Vagina (tissue), 2 donors: ENCODE data around the gene GTPBP6. TPM values are rescaled to one million over a fixed set of nuclear protein-coding genes. Genes with fewer than 3 reads are reported as not detected.

Source experiments
- DNase-seq, 2 donors: peaks; one replicate each; pipeline ENCODE4 v3.0.0-alpha.2; 2017; ENCODE audit errors: extremely low spot score in 2 of 2
- H3K27ac ChIP-seq: fragments of 200-600 bp; sonication (generic); one replicate; pipeline ENCODE4 v1.5.1; 2019
- H3K27me3 ChIP-seq: fragments of 200-600 bp; sonication (generic); one replicate; pipeline ENCODE4 v1.5.1; 2019
- H3K36me3 ChIP-seq, 2 donors: fragments of 200-600 bp; sonication (generic); one replicate each; pipeline ENCODE4 v1.5.1; 2017 to 2019
- H3K4me1 ChIP-seq: fragments of 200-600 bp; sonication (generic); one replicate; pipeline ENCODE4 v1.5.1; 2019
- H3K4me3 ChIP-seq, 2 donors: fragments of 200-600 bp; sonication (generic); 1 replicate in 1 of 2; 2 replicates in 1 of 2; pipeline ENCODE4 v1.5.1; 2016 to 2019
- H3K9me3 ChIP-seq: fragments of 200-600 bp; sonication (generic); one replicate; pipeline ENCODE4 v1.5.1; 2019
- CTCF ChIP-seq, 3 experiments: fragments of 450-650 bp in 2 of 3; fragments of 200-600 bp in 1 of 3; sonication (generic) in 1 of 3; IDR thresholded peaks; one replicate each; pipeline ENCODE4 v1.5.1; 2017 to 2019; ENCODE audit warnings: antibody characterized with exemption in 3 of 3, mild to moderate bottlenecking in 2 of 3, moderate library complexity in 2 of 3
- POLR2A ChIP-seq, 2 donors: fragments of 450-650 bp; IDR thresholded peaks; one replicate each; pipeline ENCODE4 v1.6.1; 2017; ENCODE audit warnings: antibody characterized with exemption in 2 of 2, mild to moderate bottlenecking in 2 of 2, moderate library complexity in 2 of 2
- POLR2AphosphoS5 ChIP-seq, 2 donors: sonication (generic); formaldehyde crosslinking; IDR thresholded peaks; one replicate each; pipeline ENCODE4 v1.9.0; 2017; ENCODE audit warnings: antibody characterized with exemption in 2 of 2, mild to moderate bottlenecking in 2 of 2, low read depth in 1 of 2; ENCODE audit not compliant: insufficient read depth in 1 of 2
- intact Hi-C: fragments of 100-400 bp; cut with DNase I; formaldehyde crosslinking; loops from one replicate; pipeline ENCODE4 v1.15.1; 2023
- total RNA-seq: library from RNA; depleted of rRNA; stranded (reverse); fragments of >200 nt; gene quantifications from one replicate; pipeline ENCODE4 v1.2.3, GENCODE V29; 2016

The GTPBP6 gene
- total RNA-seq, 1 donor from 2014 or later, result 30.9 TPM

- Histone ChIP-seq H3K27ac (no peak overlapping the region), H3K36me3 (peaks cover 0 to 17% of the 10 kb centered on the region in 2 donors), H3K4me1 (no peaks in the 10 kb centered on the region), H3K9me3 (peaks cover 10% of the 10 kb centered on the region), H3K4me3 (no peak overlapping the region), H3K27me3 (no peaks in the 10 kb centered on the region)
- DNase-seq, result no peak
- TF ChIP-seq CTCF (IDR thresholded peaks at IDR 0.05), result no peak
- TF ChIP-seq POLR2AphosphoS5 (IDR thresholded peaks at IDR 0.05; ENCODE audit: insufficient read depth in 1 of 2, low read depth in 1 of 2), result no peak
- TF ChIP-seq POLR2A (IDR thresholded peaks at IDR 0.05), result no peak
- intact Hi-C loops, result no loop called here
Measured at GRCh38 chrX:355329-356050, 36.9 kb upstream of the GTPBP6 start.

GRCh38 chrX:353566-354535, 35.3 kb upstream of the GTPBP6 start:
- Histone ChIP-seq H3K27me3 (no peaks in the 10 kb centered on the region), H3K4me3 (no peak overlapping the region), H3K4me1 (no peaks in the 10 kb centered on the region), H3K27ac (no peak overlapping the region), H3K9me3 (no peaks in the 10 kb centered on the region), H3K36me3 (peaks cover 0 to under 1% of the 10 kb centered on the region in 2 donors)
- no peak for TF ChIP-seq POLR2AphosphoS5 (IDR thresholded peaks at IDR 0.05; ENCODE audit: insufficient read depth in 1 of 2, low read depth in 1 of 2)
- no peak for TF ChIP-seq POLR2A (IDR thresholded peaks at IDR 0.05)
- no peak for TF ChIP-seq CTCF (IDR thresholded peaks at IDR 0.05)
- DNase-seq, result no peak
- intact Hi-C loops, result no loop called here

GRCh38 chrX:352582-353314, 34.2 kb upstream of the GTPBP6 start:
- no peak for TF ChIP-seq POLR2AphosphoS5 (IDR thresholded peaks at IDR 0.05; ENCODE audit: insufficient read depth in 1 of 2, low read depth in 1 of 2)
- TF ChIP-seq CTCF (IDR thresholded peaks at IDR 0.05), result no peak
- no peak for TF ChIP-seq POLR2A (IDR thresholded peaks at IDR 0.05)
- H3K27me3 ChIP-seq, result no peaks in the 10 kb centered on the region

GRCh38 chrX:352181-352580, 33.6 kb upstream of the GTPBP6 start:
- no peaks in the 10 kb centered on the region for H3K4me1 ChIP-seq
- H3K9me3 ChIP-seq, result no peaks in the 10 kb centered on the region
- intact Hi-C loops, result no loop called here
- no peaks in the 10 kb centered on the region for H3K27me3 ChIP-seq
- TF ChIP-seq POLR2AphosphoS5 (IDR thresholded peaks at IDR 0.05; ENCODE audit: insufficient read depth in 1 of 2, low read depth in 1 of 2), result no peak
- no peak for TF ChIP-seq CTCF (IDR thresholded peaks at IDR 0.05)
- no peak for TF ChIP-seq POLR2A (IDR thresholded peaks at IDR 0.05)
- no peak overlapping the region for H3K27ac ChIP-seq
- no peaks in the 10 kb centered on the region for H3K36me3 ChIP-seq
- no peak for DNase-seq
- H3K4me3 ChIP-seq, result no peak overlapping the region

More at GRCh38 chrX:352582-353314, 34.2 kb upstream of the GTPBP6 start:
- no peaks in the 10 kb centered on the region for H3K4me1 ChIP-seq
- no peak for DNase-seq
- no peak overlapping the region for H3K27ac ChIP-seq
- H3K36me3 ChIP-seq, result no peaks in the 10 kb centered on the region
- intact Hi-C loops, result no loop called here
- no peak overlapping the region for H3K4me3 ChIP-seq
- H3K9me3 ChIP-seq, result no peaks in the 10 kb centered on the region
